ENCODE data around the gene PCNX2. TPM values are rescaled to one million over a fixed set of nuclear protein-coding genes. Genes with fewer than 3 reads are reported as not detected.

Gene PCNX2
- total RNA-seq, 4 donors from 2014 or later, result 7.3 to 16.6 (median 12.7) TPM

GRCh38 chr1:233215135-233215760 is 80.3 kb downstream of the PCNX2 start:
- no peak for DNase-seq (ENCODE audit: low spot score)

GRCh38 chr1:233211595-233211994 is 83.9 kb downstream of the PCNX2 start:
- DNase-seq (ENCODE audit: low spot score) (no peak), ATAC-seq (ENCODE audit: low FRiP score) (no peak)
- no peak for TF ChIP-seq CTCF (IDR thresholded peaks at IDR 0.05)

More at GRCh38 chr1:233215135-233215760, 80.3 kb downstream of the PCNX2 start:
- TF ChIP-seq CTCF (IDR thresholded peaks at IDR 0.05), result no peak
- ATAC-seq (ENCODE audit: low FRiP score), result no peak

GRCh38 chr1:233211106-233211505 is 84.4 kb downstream of the PCNX2 start:
- TF ChIP-seq CTCF (IDR thresholded peaks at IDR 0.05), result no peak
- DNase-seq (ENCODE audit: low spot score), result no peak
- no peak for ATAC-seq (ENCODE audit: low FRiP score)

- no peak for TF ChIP-seq CTCF (IDR thresholded peaks at IDR 0.05)
- ATAC-seq (ENCODE audit: low FRiP score) (no peak), DNase-seq (ENCODE audit: low spot score) (no peak)
Measured at GRCh38 chr1:233209481-233209880, 86.0 kb downstream of the PCNX2 start.

- no peak for DNase-seq (ENCODE audit: low spot score)
- no peak for TF ChIP-seq CTCF (IDR thresholded peaks at IDR 0.05)
- no peak for ATAC-seq (ENCODE audit: low FRiP score)
Measured at GRCh38 chr1:233208687-233209086, 86.8 kb downstream of the PCNX2 start.

GRCh38 chr1:233197940-233198339 is 97.6 kb downstream of the PCNX2 start:
- DNase-seq (ENCODE audit: low spot score) (no peak), ATAC-seq (ENCODE audit: low FRiP score) (no peak)
- no peak for TF ChIP-seq CTCF (IDR thresholded peaks at IDR 0.05)

GRCh38 chr1:233193741-233194140 is 101.8 kb downstream of the PCNX2 start:
- TF ChIP-seq CTCF (IDR thresholded peaks at IDR 0.05), result no peak
- ATAC-seq (ENCODE audit: low FRiP score), result no peak
- DNase-seq (ENCODE audit: low spot score), result no peak
